Esophagus muscularis mucosa (tissue), 4 donors: ENCODE results near the gene TMEM51. TPM values are rescaled to one million over a fixed set of nuclear protein-coding genes. Genes with fewer than 3 reads are reported as not detected.

Experiments used
- DNase-seq: peaks from one replicate; pipeline ENCODE4 v3.0.0-alpha.2; 2017; ENCODE audit errors: extremely low spot score
- H3K27ac ChIP-seq, 4 donors: fragments of 200-600 bp; sonication (generic); replicated peaks in 1 of 4; 1 replicate in 3 of 4; 2 replicates in 1 of 4; pipeline ENCODE4 v1.5.1; 2016 to 2019; ENCODE audit warnings: mild to moderate bottlenecking in 1 of 4
- H3K27me3 ChIP-seq, 4 donors: fragments of 200-600 bp; sonication (generic); one replicate each; pipeline versions ENCODE4 v1.5.1 to v1.6.0; 2016 to 2019
- H3K36me3 ChIP-seq, 4 donors: fragments of 200-600 bp; sonication (generic); one replicate each; pipeline ENCODE4 v1.5.1; 2016 to 2019
- H3K4me1 ChIP-seq, 4 donors: fragments of 200-600 bp; sonication (generic); one replicate each; pipeline ENCODE4 v1.5.1; 2016 to 2019
- H3K4me3 ChIP-seq, 4 donors: fragments of 200-600 bp; sonication (generic); 1 replicate in 2 of 4; 2 replicates in 2 of 4; pipeline ENCODE4 v1.5.1; 2016 to 2019; ENCODE audit warnings: mild to moderate bottlenecking in 4 of 4, moderate library complexity in 1 of 4
- H3K9me3 ChIP-seq, 4 donors: fragments of 200-600 bp; sonication (generic); 1 replicate in 3 of 4; 2 replicates in 1 of 4; pipeline ENCODE4 v1.5.1; 2016 to 2019
- CTCF ChIP-seq, 3 experiments: fragments of 200-600 bp in 2 of 3; fragments of 450-650 bp in 1 of 3; sonication (generic) in 2 of 3; IDR thresholded peaks; one replicate each; pipeline ENCODE4 v1.5.1; 2017 to 2019; ENCODE audit warnings: antibody characterized with exemption in 3 of 3, mild to moderate bottlenecking in 2 of 3, moderate library complexity in 1 of 3
- EP300 ChIP-seq: sonication (generic); formaldehyde crosslinking; IDR thresholded peaks from one replicate; pipeline ENCODE4 v1.6.1; 2017; ENCODE audit warnings: antibody characterized with exemption
- POLR2A ChIP-seq: fragments of 450-650 bp; IDR thresholded peaks from one replicate; pipeline ENCODE4 v1.6.1; 2017; ENCODE audit warnings: antibody characterized with exemption, moderate library complexity, mild to moderate bottlenecking, low read depth
- POLR2AphosphoS5 ChIP-seq, 2 donors: sonication (generic); formaldehyde crosslinking; IDR thresholded peaks; one replicate each; pipeline ENCODE4 v1.6.1; 2017; ENCODE audit warnings: antibody characterized with exemption in 2 of 2
- WGBS: methylation state at CpG from one replicate; pipeline ENCODE4 v1.1.5; 2018; 5-methylcytosine and 5-hydroxymethylcytosine counted together
- intact Hi-C: fragments of 100-400 bp; cut with DNase I; formaldehyde crosslinking; loops from one replicate; pipeline ENCODE4 v1.15.1; 2023
- total RNA-seq, 4 donors: library from RNA; depleted of rRNA; stranded (reverse); fragments of >200 nt; gene quantifications; one replicate each; pipeline versions ENCODE4 v1.1.0 to v1.2.1, GENCODE V29; 2016

TMEM51 gene
- total RNA-seq, 4 donors from 2014 or later: 8.6 to 17.2 (median 11.4) TPM

- peaks cover 23 to 87% (median 76%) of the 10 kb centered on the region in 4 donors for H3K4me1 ChIP-seq
- H3K4me3 ChIP-seq: peak overlapping the region in 3 of 4 donors; percentile 88 to 95 (median 89)
- TF ChIP-seq POLR2A: no peak
- TF ChIP-seq CTCF (IDR thresholded peaks at IDR 0.05): no peak
- no peak for TF ChIP-seq POLR2AphosphoS5 (IDR thresholded peaks at IDR 0.05)
- TF ChIP-seq EP300: no peak
- intact Hi-C loops: no loop called here
- no peak for DNase-seq
- H3K27me3 ChIP-seq: peaks cover 0 to 8% (median 0%) of the 10 kb centered on the region in 4 donors
- no peaks in the 10 kb centered on the region for H3K36me3 ChIP-seq
- H3K9me3 ChIP-seq: no peaks in the 10 kb centered on the region
- peak overlapping the region; percentile 85 to 94 (median 90) for H3K27ac ChIP-seq
- WGBS: 94% methylated on average over 5 of the region's 5 CpGs
Observed at GRCh38 chr1:15155191-15155590, 1.6 kb downstream of the TMEM51 start.

GRCh38 chr1:15155888-15156741 is 2.6 kb downstream of the TMEM51 start:
- no peak for DNase-seq
- Histone ChIP-seq H3K27me3 (peaks cover 0 to 8% (median 0%) of the 10 kb centered on the region in 4 donors), H3K4me1 (peaks cover 23 to 92% (median 80%) of the 10 kb centered on the region in 4 donors), H3K4me3 (no peak overlapping the region), H3K27ac (peak overlapping the region; percentile 26 to 91 (median 58)), H3K9me3 (no peaks in the 10 kb centered on the region), H3K36me3 (no peaks in the 10 kb centered on the region)
- intact Hi-C loops: no loop called here
- TF ChIP-seq POLR2A: no peak
- TF ChIP-seq EP300: no peak
- no peak for TF ChIP-seq CTCF (IDR thresholded peaks at IDR 0.05)
- no peak for TF ChIP-seq POLR2AphosphoS5 (IDR thresholded peaks at IDR 0.05)
- 44% methylated on average over 10 of the region's 11 CpGs for WGBS

GRCh38 chr1:15156807-15157380 is 3.3 kb downstream of the TMEM51 start:
- no peak for DNase-seq
- H3K4me1 ChIP-seq: peaks cover 21 to 87% (median 76%) of the 10 kb centered on the region in 4 donors

More at GRCh38 chr1:15156807-15157380, 3.3 kb downstream of the TMEM51 start:
- intact Hi-C loops: no loop called here
- H3K27ac ChIP-seq: peak overlapping the region in 3 of 4 donors; percentile 26 to 91 (median 27)
- H3K9me3 ChIP-seq: no peaks in the 10 kb centered on the region
- H3K4me3 ChIP-seq: no peak overlapping the region
- 86% methylated on average over 9 of the region's 9 CpGs for WGBS
- TF ChIP-seq POLR2A (no peak), POLR2AphosphoS5 (IDR thresholded peaks at IDR 0.05) (no peak), EP300 (no peak), CTCF (IDR thresholded peaks at IDR 0.05) (no peak)
- H3K27me3 ChIP-seq: peaks cover 0 to 8% (median 0%) of the 10 kb centered on the region in 4 donors
- no peaks in the 10 kb centered on the region for H3K36me3 ChIP-seq
